ENCODE measurements around the gene TRIML2.
"Not testable (repeated sequence)": the region's sequence is repeated elsewhere in the genome, so short reads cannot be mapped to it uniquely, and the experiment has no call there.

TRIML2 gene

DNA sequence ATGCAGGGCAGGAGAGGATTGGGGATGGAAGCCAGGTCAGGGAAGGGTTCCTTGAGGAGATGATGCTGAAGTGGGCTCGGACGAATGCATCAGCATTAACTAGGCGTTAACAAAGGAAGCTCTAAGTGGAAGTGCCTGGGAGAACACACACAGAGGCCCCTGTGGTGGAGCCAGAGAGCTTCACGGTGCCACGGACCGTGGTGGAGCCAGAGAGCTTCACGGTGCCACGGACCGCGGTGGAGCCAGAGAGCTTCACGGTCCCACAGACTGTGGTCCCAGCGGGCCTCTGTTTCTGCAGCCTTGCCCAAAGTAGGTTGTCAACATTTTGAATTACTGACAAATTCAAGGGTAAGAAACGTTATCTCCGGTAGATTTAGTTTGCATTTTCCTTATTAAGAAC is 48.3 kb downstream of the TRIML2 start:
- TF ChIP-seq, protein P1, sequence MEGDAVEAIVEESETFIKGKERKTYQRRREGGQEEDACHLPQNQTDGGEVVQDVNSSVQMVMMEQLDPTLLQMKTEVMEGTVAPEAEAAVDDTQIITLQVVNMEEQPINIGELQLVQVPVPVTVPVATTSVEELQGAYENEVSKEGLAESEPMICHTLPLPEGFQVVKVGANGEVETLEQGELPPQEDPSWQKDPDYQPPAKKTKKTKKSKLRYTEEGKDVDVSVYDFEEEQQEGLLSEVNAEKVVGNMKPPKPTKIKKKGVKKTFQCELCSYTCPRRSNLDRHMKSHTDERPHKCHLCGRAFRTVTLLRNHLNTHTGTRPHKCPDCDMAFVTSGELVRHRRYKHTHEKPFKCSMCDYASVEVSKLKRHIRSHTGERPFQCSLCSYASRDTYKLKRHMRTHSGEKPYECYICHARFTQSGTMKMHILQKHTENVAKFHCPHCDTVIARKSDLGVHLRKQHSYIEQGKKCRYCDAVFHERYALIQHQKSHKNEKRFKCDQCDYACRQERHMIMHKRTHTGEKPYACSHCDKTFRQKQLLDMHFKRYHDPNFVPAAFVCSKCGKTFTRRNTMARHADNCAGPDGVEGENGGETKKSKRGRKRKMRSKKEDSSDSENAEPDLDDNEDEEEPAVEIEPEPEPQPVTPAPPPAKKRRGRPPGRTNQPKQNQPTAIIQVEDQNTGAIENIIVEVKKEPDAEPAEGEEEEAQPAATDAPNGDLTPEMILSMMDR (conservative IDR thresholded peaks at IDR 0.05; ENCODE audit: low read depth, low read length), result no peak
- no peak overlapping the region for H3K4me3 ChIP-seq (ENCODE audit: low read length)

DNA sequence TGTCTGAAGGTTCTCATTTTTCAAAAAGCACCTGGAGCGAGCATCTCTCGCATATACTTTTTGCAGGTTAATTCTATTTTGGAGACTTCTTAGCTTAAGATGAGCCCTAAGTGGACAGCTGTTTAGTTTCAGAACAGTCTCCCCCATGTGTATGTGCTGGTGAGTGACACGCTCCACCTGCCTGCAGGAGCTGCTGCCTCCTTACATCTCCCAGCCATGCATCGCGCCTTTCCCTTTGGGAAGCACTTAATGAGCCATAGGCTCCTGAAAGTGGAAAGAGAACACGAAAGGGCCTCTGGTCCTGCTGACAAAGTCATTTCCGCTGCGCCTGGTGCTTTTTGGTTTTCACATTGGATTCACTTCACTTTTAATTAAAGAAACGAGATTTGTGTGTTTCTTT is 56.1 kb downstream of the TRIML2 start:
- H3K4me3 ChIP-seq (ENCODE audit: low read length), result no peak overlapping the region
- TF ChIP-seq, protein P1 (conservative IDR thresholded peaks at IDR 0.05; ENCODE audit: low read depth, low read length), result no peak
- no peak for DNase-seq (ENCODE audit: low read depth)

More for the DNA sequence above, 48.3 kb downstream of the TRIML2 start:
- no peak for DNase-seq (ENCODE audit: low read depth)

DNA sequence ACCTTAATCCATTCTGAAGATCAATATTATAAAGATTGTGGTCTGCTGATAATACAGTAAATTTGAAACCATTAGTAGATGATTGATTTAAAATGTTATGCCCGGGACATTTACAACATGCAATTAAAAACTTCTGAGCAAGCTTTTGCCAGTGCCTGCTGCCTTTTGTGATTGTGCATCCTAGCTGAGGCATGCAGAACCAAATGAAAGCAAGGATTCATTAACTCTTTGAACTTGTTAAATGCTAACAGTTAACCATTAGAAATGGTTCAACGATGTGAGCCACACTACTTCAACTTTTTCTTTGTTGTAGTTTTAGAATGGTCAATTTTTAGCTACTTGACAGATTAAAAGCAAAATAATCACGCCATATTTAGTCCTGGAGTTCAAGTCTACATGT is 62.7 kb downstream of the TRIML2 start:
- no peak for DNase-seq (ENCODE audit: low read depth)
- H3K4me3 ChIP-seq (ENCODE audit: low read length), result no peak overlapping the region
- TF ChIP-seq, protein P1 (conservative IDR thresholded peaks at IDR 0.05; ENCODE audit: low read depth, low read length), result no peak

DNA sequence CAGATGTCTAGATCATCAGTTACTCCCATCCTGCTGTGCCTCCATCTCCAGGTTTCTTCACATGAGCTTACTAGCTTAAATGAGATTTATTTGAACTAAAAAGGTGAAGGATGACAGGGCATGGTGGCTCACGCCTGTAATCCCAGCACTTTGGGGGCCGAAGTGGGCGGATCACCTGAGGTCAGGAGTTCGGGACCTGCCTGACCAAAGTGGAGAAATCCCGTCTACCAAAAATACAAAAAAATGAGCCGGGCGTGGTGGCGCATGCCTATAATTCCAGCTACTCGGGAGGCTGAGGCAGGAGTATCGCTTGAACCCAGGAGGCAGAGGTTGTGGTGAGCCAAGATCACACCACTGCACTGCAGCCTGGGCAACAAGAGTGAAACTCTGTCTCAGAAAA is 63.9 kb downstream of the TRIML2 start:
- not testable (repeated sequence) for H3K4me3 ChIP-seq (ENCODE audit: low read length); DNase-seq (ENCODE audit: low read depth)

DNA sequence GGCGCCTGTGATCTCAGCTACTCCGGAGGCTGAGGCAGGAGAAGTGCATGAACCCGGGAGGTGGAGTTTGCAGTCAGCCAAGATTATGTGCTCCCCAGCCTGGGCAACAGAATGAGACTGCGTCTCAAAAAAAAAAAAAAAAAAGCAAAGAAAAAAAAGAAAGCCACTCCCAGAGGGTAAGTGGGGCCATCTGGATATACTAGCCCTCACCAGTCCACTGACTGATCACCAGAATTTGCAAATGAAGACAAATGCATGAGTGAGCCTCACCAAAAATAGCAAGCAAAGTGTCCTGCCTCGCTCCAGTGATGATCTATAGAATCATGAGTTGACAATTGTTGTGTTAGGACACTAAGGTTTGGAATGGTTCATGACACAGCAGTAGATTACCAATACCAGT is 66.2 kb downstream of the TRIML2 start:
- no peak for DNase-seq (ENCODE audit: low read depth)
- TF ChIP-seq, protein P1 (conservative IDR thresholded peaks at IDR 0.05; ENCODE audit: low read depth, low read length), result no peak
- H3K4me3 ChIP-seq (ENCODE audit: low read length), result no peak overlapping the region

DNA sequence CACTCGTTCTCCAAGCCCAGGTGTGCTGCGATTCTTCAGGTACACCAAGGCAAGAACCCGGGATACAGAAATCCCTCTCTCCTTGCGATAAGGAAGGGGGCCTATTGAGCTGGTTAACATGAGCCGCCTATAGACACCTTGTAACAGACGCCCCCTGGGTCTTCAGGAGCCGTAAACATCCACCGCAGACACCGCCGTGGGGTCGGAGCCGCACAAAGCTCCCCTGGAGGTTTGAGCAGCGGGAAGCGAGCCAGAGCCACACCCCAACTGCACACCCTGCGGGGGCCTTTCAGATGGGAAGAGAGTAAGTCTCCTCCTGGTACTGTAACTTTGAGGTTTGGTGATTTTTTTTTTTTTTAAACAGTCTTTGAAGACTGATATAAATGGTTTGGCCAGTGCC is 67.2 kb downstream of the TRIML2 start:
- TF ChIP-seq, protein P1 (conservative IDR thresholded peaks at IDR 0.05; ENCODE audit: low read depth, low read length), result no peak
- H3K4me3 ChIP-seq (ENCODE audit: low read length), result no peak overlapping the region
- no peak for DNase-seq (ENCODE audit: low read depth)

DNA sequence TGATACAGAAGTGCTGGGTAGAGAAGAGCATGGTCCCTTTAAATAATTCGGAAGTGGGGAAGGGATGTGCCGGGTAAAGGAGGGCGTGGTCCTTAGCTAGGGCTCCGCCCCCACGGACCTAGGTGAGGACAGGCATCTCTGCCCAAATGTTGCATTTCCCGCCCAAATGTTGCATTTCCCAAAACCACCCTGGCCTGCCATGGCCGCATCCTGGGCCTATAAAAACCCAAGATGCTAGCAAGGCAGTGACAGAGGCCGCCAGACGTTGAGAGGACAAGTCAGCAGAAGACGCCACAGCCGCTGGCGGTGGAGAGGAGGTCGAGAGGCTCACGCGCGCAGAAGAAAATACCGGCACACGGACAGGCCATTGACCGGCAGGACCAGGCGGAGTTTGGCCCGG is 67.7 kb downstream of the TRIML2 start:
- DNase-seq (ENCODE audit: low read depth), result no peak
- H3K4me3 ChIP-seq (ENCODE audit: low read length), result no peak overlapping the region
- TF ChIP-seq, protein P1 (conservative IDR thresholded peaks at IDR 0.05; ENCODE audit: low read depth, low read length), result no peak
